H1 (cell line): ENCODE results near the gene CTNND2. TPM values are rescaled to one million over a fixed set of nuclear protein-coding genes. Genes with fewer than 3 reads are reported as not detected.

Experiments
- CTCF ChIA-PET: fragments of 300-600 bp; sonication (Branson Sonifier 250); formaldehyde crosslinking; loops from one replicate; lab custom pipeline; 2021; ENCODE audit not compliant: partially characterized antibody; lab: Charles Lee
- POLR2A ChIA-PET: fragments of 300-600 bp; sonication (Branson Sonifier 250); formaldehyde crosslinking; loops from one replicate; lab custom pipeline; 2021; ENCODE audit warnings: inconsistent platforms; ENCODE audit not compliant: partially characterized antibody; lab: Charles Lee
- DNase-seq, 2 experiments: peaks; one replicate each; pipeline versions ENCODE4 v3.0.0 to v3.0.0-alpha.2; 2010 to 2022; ENCODE audit warnings: low spot score in 2 of 2, low read depth in 1 of 2, mixed read lengths in 1 of 2
- FAIRE-seq: peaks from 2 replicates; lab custom pipeline; 2011; peaks lifted over from hg19 to GRCh38; lab: Jason Lieb, UNC
- H2AFZ ChIP-seq: 2 replicates; pipeline ENCODE4 v1.8.1; 2012; ENCODE audit warnings: low read length, inconsistent platforms
- H2AK5ac ChIP-seq: 2 replicates; pipeline ENCODE4 v1.6.1; 2013; ENCODE audit warnings: low read depth, low read length
- H2BK120ac ChIP-seq: replicated peaks from 2 replicates; pipeline ENCODE3; 2013; ENCODE audit warnings: low read depth, low read length, inconsistent platforms
- H2BK12ac ChIP-seq: 2 replicates; pipeline ENCODE4 v1.6.1; 2013; ENCODE audit warnings: low read depth, low read length
- H2BK15ac ChIP-seq: 2 replicates; pipeline ENCODE4 v1.6.1; 2013; ENCODE audit warnings: low read length
- H2BK20ac ChIP-seq: 2 replicates; pipeline ENCODE4 v1.6.1; 2013; ENCODE audit warnings: low read length
- H2BK5ac ChIP-seq: 2 replicates; pipeline ENCODE4 v1.6.1; 2013; ENCODE audit warnings: low read depth, low read length
- H3K14ac ChIP-seq: 2 replicates; pipeline ENCODE4 v1.6.1; 2013; ENCODE audit warnings: inconsistent platforms; ENCODE audit not compliant: insufficient read length
- H3K18ac ChIP-seq: 2 replicates; pipeline ENCODE4 v1.6.1; 2013; ENCODE audit warnings: low read length; ENCODE audit errors: extremely low read depth
- H3K23ac ChIP-seq: 2 replicates; pipeline ENCODE4 v1.6.1; 2013; ENCODE audit warnings: inconsistent platforms; ENCODE audit not compliant: insufficient read length
- H3K23me2 ChIP-seq: 2 replicates; pipeline ENCODE4 v1.6.1; 2013; ENCODE audit warnings: low read depth, low read length
- H3K27ac ChIP-seq: 2 replicates; pipeline ENCODE4 v1.6.1; 2011; ENCODE audit warnings: low read depth, low read length, inconsistent platforms
- H3K27me3 ChIP-seq, 4 experiments: replicated peaks in 1 of 4; 1 replicate in 1 of 4; 2 replicates in 3 of 4; pipeline versions ENCODE4 v1.6.1 to v1.8.1; 2011 to 2013; ENCODE audit warnings: low read length in 3 of 4, mild to moderate bottlenecking in 3 of 4, inconsistent platforms in 2 of 4, mixed read lengths in 2 of 4, moderate library complexity in 1 of 4; ENCODE audit not compliant: control insufficient read depth in 3 of 4, insufficient read depth in 3 of 4; ENCODE audit errors: extremely low read depth in 1 of 4
- H3K36me3 ChIP-seq, 4 experiments: 2 replicates each; pipeline versions ENCODE4 v1.6.1 to v1.8.1; 2011 to 2013; ENCODE audit warnings: mild to moderate bottlenecking in 4 of 4, low read length in 3 of 4, moderate library complexity in 2 of 4, control low read depth in 1 of 4, inconsistent platforms in 1 of 4; ENCODE audit not compliant: insufficient read depth in 4 of 4, control insufficient read depth in 2 of 4
- H3K4ac ChIP-seq: replicated peaks from 2 replicates; pipeline ENCODE3; 2013; ENCODE audit warnings: low read length, low read depth, mixed read lengths, inconsistent platforms; ENCODE audit not compliant: insufficient read length
- H3K4me1 ChIP-seq, 4 experiments: replicated peaks in 1 of 4; 1 replicate in 1 of 4; 2 replicates in 3 of 4; pipeline versions ENCODE4 v1.6.1 to v1.8.1; 2011 to 2013; ENCODE audit warnings: low read length in 3 of 4, inconsistent platforms in 2 of 4, mixed read lengths in 1 of 4; ENCODE audit not compliant: insufficient read depth in 4 of 4, control insufficient read depth in 3 of 4
- H3K4me2 ChIP-seq, 2 experiments: 2 replicates each; pipeline versions ENCODE4 v1.6.1 to v1.8.1; 2011 to 2013; ENCODE audit warnings: low read depth in 2 of 2, low read length in 2 of 2, control low read depth in 1 of 2, inconsistent platforms in 1 of 2, mild to moderate bottlenecking in 1 of 2; ENCODE audit not compliant: insufficient read depth in 1 of 2
- H3K4me3 ChIP-seq, 4 experiments: fragments of 200-600, 300-600 bp in 1 of 4; sonication (generic), shearing (Covaris generic), sonication (Bioruptor Twin) in 1 of 4; 2 replicates each; pipeline versions ENCODE4 v1.5.1 to v1.8.1; 2011 to 2016; ENCODE audit warnings: low read length in 4 of 4, low read depth in 3 of 4, control low read depth in 2 of 4, inconsistent platforms in 2 of 4, mild to moderate bottlenecking in 2 of 4, mixed read lengths in 1 of 4, moderate library complexity in 1 of 4; ENCODE audit not compliant: insufficient read depth in 2 of 4; ENCODE audit errors: extremely low read depth in 1 of 4
- H3K56ac ChIP-seq: replicated peaks from 2 replicates; pipeline ENCODE3; 2013; ENCODE audit warnings: low read depth, mild to moderate bottlenecking, mixed read lengths, low read length, inconsistent platforms; ENCODE audit not compliant: insufficient read length
- H3K79me1 ChIP-seq: 2 replicates; pipeline ENCODE4 v1.6.1; 2013; ENCODE audit warnings: low read depth, low read length, control low read depth
- H3K79me2 ChIP-seq, 2 experiments: 2 replicates each; pipeline versions ENCODE4 v1.6.1 to v1.8.1; 2012 to 2013; ENCODE audit warnings: low read length in 2 of 2, mild to moderate bottlenecking in 2 of 2, inconsistent platforms in 1 of 2; ENCODE audit not compliant: insufficient read depth in 2 of 2, control insufficient read depth in 1 of 2
- H3K9ac ChIP-seq, 4 experiments: replicated peaks in 1 of 4; 1 replicate in 1 of 4; 2 replicates in 3 of 4; pipeline versions ENCODE4 v1.6.1 to v1.8.1; 2011 to 2013; ENCODE audit warnings: low read depth in 3 of 4, low read length in 3 of 4, control low read depth in 2 of 4, mild to moderate bottlenecking in 2 of 4, moderate library complexity in 2 of 4, inconsistent platforms in 1 of 4; ENCODE audit errors: extremely low read depth in 1 of 4
- H3K9me3 ChIP-seq, 2 experiments: 2 replicates each; pipeline versions ENCODE4 v1.6.1 to v1.8.1; 2012 to 2013; ENCODE audit warnings: mild to moderate bottlenecking in 2 of 2, moderate library complexity in 2 of 2, control low read depth in 1 of 2, inconsistent platforms in 1 of 2, low read depth in 1 of 2, low read length in 1 of 2, mixed read lengths in 1 of 2; ENCODE audit not compliant: insufficient read depth in 2 of 2
- H4K20me1 ChIP-seq, 2 experiments: replicated peaks in 1 of 2; 2 replicates each; pipeline versions ENCODE3 to v1.8.1; 2011 to 2013; ENCODE audit warnings: inconsistent platforms in 2 of 2, low read length in 2 of 2, mild to moderate bottlenecking in 1 of 2; ENCODE audit not compliant: insufficient read depth in 2 of 2, control insufficient read depth in 1 of 2
- H4K5ac ChIP-seq: 2 replicates; pipeline ENCODE4 v1.6.1; 2013; ENCODE audit warnings: low read length, low read depth, mixed read lengths, inconsistent platforms; ENCODE audit not compliant: insufficient read length
- H4K8ac ChIP-seq: 2 replicates; pipeline ENCODE4 v1.8.0; 2013; ENCODE audit warnings: mild to moderate bottlenecking, moderate library complexity, low read length, inconsistent platforms; ENCODE audit not compliant: insufficient read depth; ENCODE audit errors: extremely low read depth
- H4K91ac ChIP-seq: replicated peaks from 2 replicates; pipeline ENCODE3; 2013; ENCODE audit warnings: low read length, mixed read lengths, inconsistent platforms; ENCODE audit not compliant: insufficient read length
- CBX8 ChIP-seq: fragments of 300-800, 300-1000 bp; sonication (generic); IDR thresholded peaks from 2 replicates; pipeline ENCODE4 v1.7.1; 2016; ENCODE audit warnings: low read depth, low read length, borderline replicate concordance
- EGR1 ChIP-seq: IDR thresholded peaks from 2 replicates; pipeline ENCODE4 v1.6.1; 2011; ENCODE audit warnings: low read depth, low read length, borderline replicate concordance
- SIRT6 ChIP-seq: IDR thresholded peaks from one replicate; pipeline ENCODE4 v1.7.1; 2012; ENCODE audit warnings: low read length, inconsistent platforms
- TBP ChIP-seq: IDR thresholded peaks from 2 replicates; pipeline ENCODE4 v1.6.1; 2011; ENCODE audit warnings: low read depth, low read length, improper control_type of control experiment
- USF2 ChIP-seq: IDR thresholded peaks from 2 replicates; pipeline ENCODE4 v1.6.1; 2011; ENCODE audit warnings: low read length, improper control_type of control experiment
- YY1 ChIP-seq: IDR thresholded peaks from 2 replicates; pipeline ENCODE4 v1.6.1; 2011; ENCODE audit warnings: low read depth, mild to moderate bottlenecking, low read length
- WGBS, 2 experiments: shearing (Covaris generic) in 1 of 2; methylation state at CpG; one replicate each; pipeline versions ENCODE4 v1.1.6 to v1.1.7; 2013 to 2015; ENCODE audit warnings: low lambda C conversion rate in 2 of 2, mixed read lengths in 2 of 2, inconsistent platforms in 1 of 2, low coverage in 1 of 2, missing lambda C conversion rate in 1 of 2; ENCODE audit not compliant: insufficient replicate concordance in 2 of 2, insufficient coverage in 1 of 2, insufficient read length in 1 of 2; ENCODE audit errors: extremely low coverage in 1 of 2, missing lambda C conversion rate in 1 of 2; 5-methylcytosine and 5-hydroxymethylcytosine counted together
- polyA plus RNA-seq, 7 experiments: library from polyadenylated mRNA; depleted of rRNA in 3 of 7; stranded (reverse) in 5 of 7; unstranded in 2 of 7; fragments of >200 nt in 5 of 7; fragments of 200-250 nt in 2 of 7; gene quantifications; 1 replicate in 5 of 7; 2 replicates in 1 of 7; 4 replicates in 1 of 7; pipeline versions ENCODE4 v1.2.1 to v1.2.3, GENCODE V29; 2011 to 2013; ENCODE audit warnings: missing spikeins in 2 of 7, mixed read lengths in 2 of 7
- total RNA-seq: library from RNA; stranded (reverse); fragmentation: NEBNext Ultra II Directional; extraction: Animal tissue kit (Norgen Biotek cat#: 25700); gene quantifications from 2 replicates; pipeline ENCODE4 v1.2.1, GENCODE V29; 2021

The CTNND2 gene
- total and polyA plus RNA-seq, 2 of the 8 experiments (the other 6 are each of a cell fraction or from before 2014, with no cell fraction given) = 7.4 to 14.2 TPM

- no peak overlapping the region for H3K4me2 ChIP-seq
- no peaks in the 10 kb centered on the region for H3K23me2 ChIP-seq
- H2BK15ac ChIP-seq = no peak overlapping the region
- no peaks in the 10 kb centered on the region for H3K79me2 ChIP-seq
- H2AFZ ChIP-seq = no peak overlapping the region
- no peaks in the 10 kb centered on the region for H3K9me3 ChIP-seq
- H3K27me3 ChIP-seq = no peaks in the 10 kb centered on the region
- no peak overlapping the region for H2BK120ac ChIP-seq
- 92% methylated on average over 2 of the region's 2 CpGs; no CpG with 5 or more reads in 1 of the 2 experiments for WGBS, 2 experiments
- ChIA-PET CTCF (no interaction called here), POLR2A (no interaction called here)
- H3K4me1 ChIP-seq = no peaks in the 10 kb centered on the region
- no peak overlapping the region for H2AK5ac ChIP-seq
- no peak overlapping the region for H3K9ac ChIP-seq
- H3K27ac ChIP-seq = no peak overlapping the region
- no peak overlapping the region for H4K91ac ChIP-seq
- H3K4me3 ChIP-seq = no peak overlapping the region
- no peak overlapping the region for H3K56ac ChIP-seq
- H2BK12ac ChIP-seq = no peak overlapping the region
- no peak overlapping the region for H2BK5ac ChIP-seq
- no peak overlapping the region for H3K18ac ChIP-seq
- H3K23ac ChIP-seq = no peak overlapping the region
- no peaks in the 10 kb centered on the region for H3K36me3 ChIP-seq
- no peaks in the 10 kb centered on the region for H3K79me1 ChIP-seq
- H4K5ac ChIP-seq = no peak overlapping the region
- H3K4ac ChIP-seq = no peak overlapping the region
- no peak for TF ChIP-seq EGR1
- TF ChIP-seq CBX8 = no peak
- no peak for TF ChIP-seq TBP
- no peak for TF ChIP-seq SIRT6
- TF ChIP-seq USF2 = no peak
- TF ChIP-seq YY1 = no peak
- H2BK20ac ChIP-seq = no peak overlapping the region
- FAIRE-seq = no peak
- no peak for DNase-seq
- no peak overlapping the region for H3K14ac ChIP-seq
- H4K8ac ChIP-seq = no peak overlapping the region
- H4K20me1 ChIP-seq = no peaks in the 10 kb centered on the region
Measured at GRCh38 chr5:11459716-11460115, 444.5 kb downstream of the CTNND2 start.
